SJSA1 (cell line): ENCODE results near the gene CYP27B1. TPM values are rescaled to one million over a fixed set of nuclear protein-coding genes. Genes with fewer than 3 reads are reported as not detected.

Experiments used
- DNase-seq, 2 experiments: peaks; one replicate each; pipeline ENCODE4 v3.0.0-alpha.2; 2015 to 2020; ENCODE audit warnings: low spot score in 2 of 2, low read depth in 1 of 2
- H3K27ac ChIP-seq: fragments of 250-450 bp; sonication (Bioruptor Pico); 2 replicates; pipeline ENCODE4 v1.5.1; 2020; ENCODE audit warnings: mild to moderate bottlenecking, moderate library complexity
- H3K27me3 ChIP-seq: fragments of 250-450 bp; sonication (Bioruptor Pico); replicated peaks from 2 replicates; pipeline ENCODE4 v1.5.1; 2020; ENCODE audit warnings: mild to moderate bottlenecking, moderate library complexity
- H3K36me3 ChIP-seq: fragments of 250-450 bp; sonication (Bioruptor Pico); 2 replicates; pipeline ENCODE4 v1.5.1; 2020; ENCODE audit warnings: mild to moderate bottlenecking
- H3K4me1 ChIP-seq: fragments of 250-450 bp; sonication (Bioruptor Pico); replicated peaks from 2 replicates; pipeline ENCODE4 v1.6.1; 2021; ENCODE audit warnings: mild to moderate bottlenecking
- H3K4me3 ChIP-seq: fragments of 250-450 bp; sonication (Bioruptor Pico); 2 replicates; pipeline ENCODE4 v1.5.1; 2020; ENCODE audit warnings: mild to moderate bottlenecking
- H3K9me3 ChIP-seq: fragments of 250-450 bp; sonication (Bioruptor Pico); replicated peaks from 2 replicates; pipeline ENCODE4 v1.5.1; 2020; ENCODE audit warnings: mild to moderate bottlenecking
- total RNA-seq: library from RNA; depleted of rRNA; stranded (reverse); fragments of >200 nt; shearing (Covaris generic); gene quantifications from 2 replicates; pipeline ENCODE4 v1.2.3, GENCODE V29; 2014

The CYP27B1 gene
- total RNA-seq, 1 experiment from 2014 or later: 12.9 TPM

DNA sequence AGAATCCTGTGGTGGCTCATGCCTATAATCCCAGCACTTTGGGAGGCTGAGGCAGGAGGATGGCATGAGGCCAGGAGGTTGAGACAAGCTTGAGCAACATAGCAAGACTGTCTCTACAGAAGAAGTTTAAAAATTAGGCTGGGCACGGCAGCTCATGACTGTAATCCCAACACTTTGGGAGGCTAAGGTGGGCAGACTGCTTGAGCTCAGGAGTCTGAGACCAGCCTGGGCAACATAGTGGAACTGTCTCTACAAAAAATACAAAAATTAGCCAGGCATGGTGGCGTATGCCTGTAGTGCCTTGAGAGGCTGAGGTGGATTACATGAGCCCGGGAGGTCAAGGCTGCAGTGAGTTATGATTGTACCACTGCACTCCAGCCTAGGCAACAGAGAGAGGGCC is 998 bp upstream of the CYP27B1 start:
- no peak for DNase-seq
- no peak overlapping the region for H3K4me3 ChIP-seq
- H3K4me1 ChIP-seq: peaks cover 48% of the 10 kb centered on the region
- H3K36me3 ChIP-seq: peaks cover 68% of the 10 kb centered on the region
- H3K27me3 ChIP-seq: peaks cover 48% of the 10 kb centered on the region
- H3K9me3 ChIP-seq: peaks cover 25% of the 10 kb centered on the region
- H3K27ac ChIP-seq: no peak overlapping the region

GRCh38 chr12:57767305-57767698 is 424 bp upstream of the CYP27B1 start:
- peaks cover 63% of the 10 kb centered on the region for H3K36me3 ChIP-seq
- H3K27ac ChIP-seq: no peak overlapping the region
- peaks cover 43% of the 10 kb centered on the region for H3K4me1 ChIP-seq
- DNase-seq: peak in 1 of 2 experiments; percentile 85
- no peak overlapping the region for H3K4me3 ChIP-seq
- peaks cover 51% of the 10 kb centered on the region for H3K27me3 ChIP-seq
- peaks cover 25% of the 10 kb centered on the region for H3K9me3 ChIP-seq

DNA sequence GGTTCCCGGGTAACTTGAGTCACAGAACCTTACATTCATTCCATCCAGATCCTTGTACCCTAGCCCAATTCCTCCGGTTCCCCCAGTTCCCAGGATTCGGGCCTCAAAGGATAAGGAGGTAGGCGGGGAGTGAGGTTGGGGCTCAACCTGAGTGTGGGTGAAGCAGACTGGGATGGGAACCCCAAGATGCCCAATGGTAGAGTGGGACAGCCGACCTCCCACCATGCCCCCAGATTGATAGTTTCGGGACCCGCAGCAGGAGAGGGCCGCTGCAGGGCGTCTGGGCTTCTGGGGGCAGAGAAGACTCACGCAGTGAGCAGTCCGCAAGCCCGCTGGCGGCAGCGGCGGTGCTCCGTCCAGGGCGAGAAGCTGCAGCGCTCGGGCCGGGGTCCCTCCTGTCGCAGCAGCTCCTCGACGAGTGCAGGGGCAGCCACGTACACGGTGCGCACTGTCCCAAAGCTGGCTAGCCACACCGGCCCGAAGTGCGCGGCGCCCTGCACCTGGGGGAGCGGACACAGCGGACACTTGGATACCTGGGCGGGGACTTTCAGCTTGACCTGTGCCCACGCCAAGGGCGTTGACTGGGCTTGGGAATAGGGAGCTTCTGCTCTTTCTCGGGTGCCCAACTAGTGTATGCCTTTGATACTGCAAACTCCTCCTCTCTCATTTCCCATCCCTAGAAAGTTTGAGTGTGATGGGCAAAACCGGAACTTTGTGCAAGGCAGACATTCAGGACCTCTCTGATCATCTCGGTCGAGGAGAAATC is 997 bp downstream of the CYP27B1 start:
- Histone ChIP-seq H3K27me3 (peaks cover 51% of the 10 kb centered on the region), H3K36me3 (peaks cover 61% of the 10 kb centered on the region), H3K4me1 (peaks cover 34% of the 10 kb centered on the region), H3K27ac (no peak overlapping the region), H3K4me3 (no peak overlapping the region), H3K9me3 (peaks cover 25% of the 10 kb centered on the region)
- no peak for DNase-seq

DNA sequence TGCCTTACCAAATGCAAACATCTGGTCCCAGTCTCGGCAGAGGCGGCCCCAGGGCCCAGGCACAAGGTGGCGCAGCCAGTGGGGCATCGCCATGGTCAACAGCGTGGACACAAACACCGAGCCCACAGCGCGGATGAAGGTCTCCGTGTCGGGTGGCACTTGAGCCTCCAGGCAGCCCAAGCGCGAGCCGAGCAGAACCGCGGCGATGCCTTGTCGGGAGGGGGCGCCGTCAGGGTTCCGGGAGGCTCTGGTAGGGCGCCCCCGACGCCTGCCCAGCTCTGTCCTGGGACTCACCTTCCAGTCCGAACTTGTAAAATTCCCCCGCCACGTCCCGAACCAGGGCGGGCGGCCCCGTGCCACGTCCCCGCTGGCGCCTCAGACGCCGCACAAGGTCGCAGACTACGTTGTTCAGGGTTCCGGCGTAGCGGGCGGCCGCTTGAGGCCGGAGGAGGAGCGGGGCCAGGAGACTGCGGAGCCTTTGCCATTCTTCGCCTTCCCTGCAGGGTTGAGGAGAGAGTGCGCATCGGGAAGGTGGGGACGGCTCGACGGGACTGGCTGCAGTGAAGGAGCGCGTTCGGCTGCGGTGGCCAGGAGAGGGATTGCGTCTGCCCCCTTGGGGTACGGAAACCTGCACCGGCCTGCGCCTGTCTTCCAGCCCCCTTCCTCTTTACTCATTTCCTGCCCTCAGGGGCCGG is 1.7 kb downstream of the CYP27B1 start:
- Histone ChIP-seq H3K4me3 (peak overlapping the region; percentile 21), H3K36me3 (peaks cover 54% of the 10 kb centered on the region), H3K9me3 (peaks cover 25% of the 10 kb centered on the region), H3K4me1 (peaks cover 31% of the 10 kb centered on the region), H3K27me3 (peaks cover 51% of the 10 kb centered on the region), H3K27ac (no peak overlapping the region)
- peak in 1 of 2 experiments; percentile 99 for DNase-seq

DNA sequence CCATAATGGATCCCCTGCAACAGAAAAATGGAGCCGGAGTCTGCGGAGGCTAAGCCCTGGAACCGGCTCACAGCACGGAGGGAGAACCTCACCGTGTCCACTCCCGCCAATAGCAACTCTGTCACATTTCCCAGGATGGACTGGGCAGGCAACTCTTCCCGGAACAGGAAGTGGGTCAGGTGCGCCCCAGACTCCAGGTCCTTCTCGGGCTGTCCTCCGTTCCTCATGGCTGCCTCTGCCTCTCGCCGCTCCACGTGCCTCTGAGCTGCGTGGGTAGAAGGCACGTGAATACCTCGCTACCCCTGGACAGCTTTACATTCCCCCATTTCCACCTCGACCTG is 2.2 kb downstream of the CYP27B1 start:
- peaks cover 52% of the 10 kb centered on the region for H3K27me3 ChIP-seq
- H3K4me3 ChIP-seq: peak overlapping the region; percentile 21
- H3K27ac ChIP-seq: no peak overlapping the region
- peaks cover 49% of the 10 kb centered on the region for H3K36me3 ChIP-seq
- H3K9me3 ChIP-seq: peaks cover 25% of the 10 kb centered on the region
- H3K4me1 ChIP-seq: peaks cover 31% of the 10 kb centered on the region
- DNase-seq: no peak

GRCh38 chr12:57763881-57764661 is 2.8 kb downstream of the CYP27B1 start:
- Histone ChIP-seq H3K4me3 (no peak overlapping the region), H3K9me3 (peaks cover 25% of the 10 kb centered on the region), H3K4me1 (peaks cover 31% of the 10 kb centered on the region), H3K27ac (no peak overlapping the region), H3K36me3 (peaks cover 45% of the 10 kb centered on the region), H3K27me3 (peaks cover 53% of the 10 kb centered on the region)
- peak; percentile 69 to 80 for DNase-seq

DNA sequence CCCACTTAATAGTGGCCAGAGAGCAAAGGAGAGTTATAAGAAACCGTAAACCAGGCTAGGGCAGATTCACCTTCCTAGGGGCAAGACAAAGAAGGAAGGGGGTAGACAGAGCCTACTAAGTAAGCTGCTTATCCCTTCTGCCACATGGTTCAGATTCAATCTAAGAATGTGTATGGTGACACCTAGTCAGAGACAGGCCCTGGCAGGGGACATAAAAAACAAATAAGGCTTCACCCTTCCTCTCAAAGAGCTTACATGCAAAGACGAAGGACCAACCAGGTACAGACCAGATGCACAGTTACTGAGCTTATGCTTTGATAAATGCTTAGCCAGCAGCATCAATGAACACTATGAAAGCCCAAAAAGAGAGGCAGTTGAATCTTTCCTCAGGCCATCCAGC is 4.4 kb downstream of the CYP27B1 start:
- Histone ChIP-seq H3K27me3 (peaks cover 52% of the 10 kb centered on the region), H3K36me3 (peaks cover 42% of the 10 kb centered on the region)
- DNase-seq: peak in 1 of 2 experiments; percentile 81

DNA sequence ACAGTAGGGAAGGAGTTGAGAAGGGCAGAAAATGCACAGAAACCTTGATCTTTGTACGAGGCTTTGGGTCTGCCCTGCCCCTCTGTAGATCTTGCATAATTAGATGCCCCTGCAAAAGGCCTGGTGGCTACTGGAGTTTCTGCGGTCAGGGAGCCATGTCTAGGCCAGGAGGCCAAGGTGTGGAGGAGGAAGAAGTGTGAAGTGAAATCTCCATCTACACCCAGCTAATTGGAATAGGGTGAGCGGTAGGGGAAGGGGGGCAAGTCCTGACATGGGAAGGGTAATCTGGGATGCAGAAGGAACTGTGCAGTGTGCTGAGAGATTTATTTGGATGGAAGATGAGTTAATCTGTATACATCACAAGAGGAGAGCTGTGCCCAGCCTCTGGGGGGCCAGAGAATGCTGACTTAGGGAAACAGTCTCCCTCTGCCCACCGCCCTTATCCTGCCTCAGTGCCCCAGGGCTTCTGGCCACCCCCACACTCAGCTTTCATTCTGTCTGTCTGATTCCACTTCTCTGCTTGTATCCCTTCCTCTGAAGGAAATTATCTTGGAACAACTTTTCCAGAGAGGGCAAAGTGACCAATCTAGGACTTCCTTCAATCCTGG is 5.4 kb downstream of the CYP27B1 start:
- peaks cover 45% of the 10 kb centered on the region for H3K27me3 ChIP-seq
- H3K4me3 ChIP-seq: no peak overlapping the region
- peaks cover 34% of the 10 kb centered on the region for H3K36me3 ChIP-seq

More for the DNA sequence above, 4.4 kb downstream of the CYP27B1 start:
- Histone ChIP-seq H3K9me3 (peaks cover 25% of the 10 kb centered on the region), H3K4me1 (peaks cover 31% of the 10 kb centered on the region), H3K4me3 (no peak overlapping the region), H3K27ac (no peak overlapping the region)

GRCh38 chr12:57760347-57760982 is 6.4 kb downstream of the CYP27B1 start:
- Histone ChIP-seq H3K27me3 (peaks cover 43% of the 10 kb centered on the region), H3K4me1 (peaks cover 20% of the 10 kb centered on the region), H3K36me3 (peaks cover 24% of the 10 kb centered on the region), H3K9me3 (peaks cover 12% of the 10 kb centered on the region), H3K27ac (no peak overlapping the region), H3K4me3 (no peak overlapping the region)
- peak in 1 of 2 experiments; percentile 80 for DNase-seq

More for the DNA sequence above, 5.4 kb downstream of the CYP27B1 start:
- no peak overlapping the region for H3K27ac ChIP-seq
- peaks cover 23% of the 10 kb centered on the region for H3K4me1 ChIP-seq
- H3K9me3 ChIP-seq: peaks cover 22% of the 10 kb centered on the region
- no peak for DNase-seq

DNA sequence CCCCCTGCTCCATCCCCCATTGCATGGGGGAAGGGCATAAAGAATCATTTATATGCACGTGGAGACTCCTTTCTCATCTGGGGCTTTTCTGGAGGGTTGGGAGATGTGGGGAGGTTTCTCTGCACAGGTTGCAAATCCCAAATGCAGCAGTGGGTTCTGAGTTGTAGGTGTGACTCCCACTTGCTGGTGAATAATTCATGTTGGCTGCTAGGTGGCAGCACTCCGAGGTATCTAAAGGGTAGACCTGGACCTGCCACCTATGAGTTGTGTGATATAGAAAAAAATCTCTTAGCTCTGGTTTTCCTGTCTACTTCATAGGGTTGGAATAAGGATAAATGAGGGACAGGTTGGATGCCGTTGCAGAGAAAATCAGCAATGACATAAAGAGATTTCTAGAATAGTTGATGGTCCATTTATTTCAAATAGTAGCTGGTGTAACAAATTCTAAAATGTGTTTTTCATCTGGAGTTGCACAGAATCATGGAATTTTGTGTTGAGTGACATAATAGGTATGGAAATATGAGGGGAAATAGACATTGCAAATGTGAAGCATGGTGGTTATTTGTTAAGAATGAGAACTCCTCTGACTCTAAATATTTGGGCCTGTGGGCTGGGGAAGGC is 7.4 kb downstream of the CYP27B1 start:
- no peak overlapping the region for H3K4me3 ChIP-seq
- peaks cover 15% of the 10 kb centered on the region for H3K36me3 ChIP-seq
- H3K27ac ChIP-seq: no peak overlapping the region
- peaks cover 2% of the 10 kb centered on the region; the same call in 1 of the 2 replicates for H3K9me3 ChIP-seq
- peaks cover 36% of the 10 kb centered on the region for H3K27me3 ChIP-seq
- no peak for DNase-seq
- H3K4me1 ChIP-seq: peaks cover 13% of the 10 kb centered on the region

DNA sequence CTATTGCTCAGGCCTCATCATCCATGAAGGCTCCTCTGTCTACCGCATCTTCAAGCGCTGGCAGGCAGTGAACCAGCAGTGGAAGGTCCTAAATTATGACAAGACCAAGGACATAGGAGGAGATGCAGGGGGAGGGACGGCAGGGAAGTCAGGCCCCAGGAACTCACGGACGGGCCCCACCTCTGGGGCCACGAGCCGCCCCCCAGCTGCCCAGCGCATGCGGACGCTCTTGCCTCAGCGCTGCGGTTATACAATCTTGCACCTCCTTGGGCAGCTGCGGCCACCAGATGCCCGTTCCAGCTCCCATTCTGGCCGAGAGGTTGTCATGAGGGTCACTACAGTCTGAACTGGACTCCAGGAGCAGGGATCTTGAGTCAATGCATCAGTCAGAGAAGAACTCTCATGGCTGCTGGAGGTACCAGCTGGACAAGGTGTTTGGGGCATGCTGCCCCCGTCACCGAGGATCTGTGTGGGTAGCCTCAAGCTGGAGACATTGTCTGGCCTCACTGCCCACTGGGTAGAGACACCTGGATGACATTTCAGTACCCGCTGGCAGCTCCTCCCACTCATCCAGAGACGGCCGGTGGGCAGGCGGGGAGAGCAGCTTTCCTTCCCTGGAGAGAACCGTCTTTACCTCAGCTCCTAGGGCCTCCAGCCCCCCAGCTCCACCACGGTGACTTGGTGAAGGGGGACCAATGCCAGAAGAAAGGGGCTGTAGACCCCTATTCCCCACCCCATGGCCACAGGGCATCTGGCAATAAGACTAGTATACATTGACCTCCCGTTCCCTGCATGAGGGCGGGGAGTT is 8.1 kb downstream of the CYP27B1 start:
- Histone ChIP-seq H3K27me3 (peaks cover 36% of the 10 kb centered on the region), H3K4me3 (no peak overlapping the region), H3K9me3 (no peaks in the 10 kb centered on the region), H3K4me1 (peaks cover 17% of the 10 kb centered on the region), H3K36me3 (peaks cover 15% of the 10 kb centered on the region), H3K27ac (no peak overlapping the region)
- peak in 1 of 2 experiments; percentile 73 for DNase-seq

GRCh38 chr12:57757771-57758170 is 9.1 kb downstream of the CYP27B1 start:
- peaks cover 32% of the 10 kb centered on the region for H3K27me3 ChIP-seq
- DNase-seq: no peak
- H3K36me3 ChIP-seq: peaks cover 15% of the 10 kb centered on the region
- peaks cover 27% of the 10 kb centered on the region for H3K4me1 ChIP-seq
- no peak overlapping the region for H3K4me3 ChIP-seq
- H3K9me3 ChIP-seq: no peaks in the 10 kb centered on the region
- no peak overlapping the region for H3K27ac ChIP-seq
